T-cell (primary cell): ENCODE measurements around the gene NARS2. TPM values are rescaled to one million over a fixed set of nuclear protein-coding genes. Genes with fewer than 3 reads are reported as not detected.
A peak's percentile ranks its signal among the peaks of the same experiment; 100 is the strongest.

Experiments used
- ATAC-seq, 4 experiments: fragments of 200-7000 bp in 3 of 4; fragments of 150-1000 bp in 1 of 4; cut with Tn5 transposase; replicated peaks in 1 of 4; 1 replicate in 3 of 4; 2 replicates in 1 of 4; pipeline ENCODE4 v1.10.0; 2021; ENCODE audit warnings: moderate library complexity in 3 of 4, mild to moderate bottlenecking in 2 of 4, moderate number of reproducible peaks in 1 of 4
- CTCF ChIA-PET, 2 donors: fragments of 300-600 bp; sonication (Branson Sonifier 250); formaldehyde crosslinking; loops; one replicate each; lab custom pipeline; 2022; ENCODE audit warnings: antibody characterized with exemption in 2 of 2; lab: Charles Lee
- POLR2A ChIA-PET, 2 donors: fragments of 300-600 bp; sonication (Branson Sonifier 250); formaldehyde crosslinking; loops; one replicate each; lab custom pipeline; 2022; ENCODE audit warnings: antibody characterized with exemption in 2 of 2; lab: Charles Lee
- DNase-seq, 35 experiments: peaks; one replicate each; pipeline versions ENCODE4 v3.0.0 to v3.0.0-alpha.2; 2013 to 2023
- H3K27ac ChIP-seq: one replicate; pipeline ENCODE4 v1.5.1; 2013; ENCODE audit warnings: low read length
- H3K27me3 ChIP-seq, 2 experiments: replicated peaks in 1 of 2; 1 replicate in 1 of 2; 2 replicates in 1 of 2; pipeline versions ENCODE4 v1.6.1 to v1.7.0; 2013; ENCODE audit warnings: low read length in 1 of 2, mixed read lengths in 1 of 2; ENCODE audit not compliant: control insufficient read depth in 2 of 2, insufficient read depth in 2 of 2; ENCODE audit errors: extremely low read depth in 1 of 2
- H3K36me3 ChIP-seq, 2 donors: 1 replicate in 1 of 2; 2 replicates in 1 of 2; pipeline versions ENCODE4 v1.6.1 to v1.7.0; 2013; ENCODE audit warnings: low read length in 1 of 2; ENCODE audit not compliant: control insufficient read depth in 2 of 2, insufficient read depth in 1 of 2; ENCODE audit errors: extremely low read depth in 1 of 2
- H3K4me1 ChIP-seq, 2 experiments: 1 replicate in 1 of 2; 2 replicates in 1 of 2; pipeline versions ENCODE4 v1.6.1 to v1.7.0; 2013; ENCODE audit warnings: low read length in 2 of 2, mixed read lengths in 1 of 2; ENCODE audit not compliant: insufficient read depth in 2 of 2, control insufficient read depth in 1 of 2; ENCODE audit errors: extremely low read depth in 1 of 2
- H3K4me3 ChIP-seq, 2 donors: 1 replicate in 1 of 2; 2 replicates in 1 of 2; pipeline versions ENCODE4 v1.5.1 to v1.7.0; 2013; ENCODE audit warnings: mild to moderate bottlenecking in 2 of 2, low read length in 1 of 2, moderate library complexity in 1 of 2; ENCODE audit not compliant: control insufficient read depth in 1 of 2; ENCODE audit errors: extremely low read depth in 1 of 2
- H3K9me3 ChIP-seq: 2 replicates; pipeline ENCODE4 v1.7.0; 2013
- H3K27ac Mint-ChIP-seq, 2 donors: one replicate each; pipeline ENCODE4 v1.8.0; 2020 to 2021; ENCODE audit warnings: mild to moderate bottlenecking in 2 of 2, mixed read lengths in 2 of 2
- H3K27me3 Mint-ChIP-seq, 2 donors: one replicate each; pipeline ENCODE4 v1.8.0; 2021 to 2022; ENCODE audit warnings: mixed read lengths in 2 of 2
- H3K36me3 Mint-ChIP-seq: one replicate; pipeline ENCODE4 v1.8.0; 2021; ENCODE audit warnings: mixed read lengths
- H3K4me1 Mint-ChIP-seq, 3 donors: one replicate each; pipeline ENCODE4 v1.8.0; 2020 to 2022; ENCODE audit warnings: mixed read lengths in 3 of 3, mild to moderate bottlenecking in 1 of 3
- H3K4me3 Mint-ChIP-seq, 3 donors: one replicate each; pipeline ENCODE4 v1.8.0; 2020 to 2022; ENCODE audit warnings: mild to moderate bottlenecking in 3 of 3, mixed read lengths in 3 of 3, moderate library complexity in 3 of 3
- H3K9me3 Mint-ChIP-seq, 3 donors: one replicate each; pipeline ENCODE4 v1.8.0; 2020 to 2022; ENCODE audit warnings: mixed read lengths in 3 of 3
- WGBS: methylation state at CpG from one replicate; pipeline ENCODE4 v1.1.5; 2013; ENCODE audit warnings: missing lambda C conversion rate; ENCODE audit not compliant: insufficient coverage; 5-methylcytosine and 5-hydroxymethylcytosine counted together
- total RNA-seq, 35 experiments: library from RNA in 6 of 35; stranded (reverse) in 6 of 35; fragments of 120-200 nt in 1 of 35; gene quantifications; one replicate each; pipeline versions ENCODE4 v1.2.1 to v1.2.4 and lab custom pipeline; 2013 to 2026

The NARS2 gene
- total RNA-seq, 5 donors from 2014 or later (not counting 1 experiment from before 2014, with no cell fraction given): 12.1 to 17.6 (median 13.3) TPM

DNA sequence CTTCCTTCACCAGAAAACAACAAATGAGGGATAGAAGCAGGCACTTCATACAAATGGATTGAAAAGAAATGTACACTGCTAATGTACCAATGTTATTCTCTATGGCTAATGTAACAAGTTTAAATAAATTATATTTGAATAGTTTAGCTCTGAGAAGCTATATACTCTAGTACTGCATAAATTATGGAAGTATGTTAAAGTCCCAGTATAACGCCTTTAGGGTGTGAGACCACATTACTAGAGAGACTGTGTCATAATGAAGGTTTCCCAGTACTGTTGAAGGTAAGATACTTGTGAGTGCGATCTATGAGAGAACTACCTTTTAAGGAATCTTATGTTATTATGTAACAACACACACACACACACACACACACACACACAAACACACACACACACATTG is 117.2 kb downstream of the NARS2 start:
- no peaks in the 10 kb centered on the region for H3K27me3 ChIP-seq
- CTCF ChIA-PET: no interaction called here
- Mint-ChIP-seq H3K4me3 (no peak overlapping the region), H3K9me3 (no peaks in the 10 kb centered on the region), H3K27ac (no peak overlapping the region), H3K4me1 (peaks cover 9 to 12% (median 11%) of the 10 kb centered on the region in 3 donors), H3K36me3 (peaks cover 71% of the 10 kb centered on the region), H3K27me3 (no peaks in the 10 kb centered on the region)
- H3K4me3 ChIP-seq: no peak overlapping the region
- POLR2A ChIA-PET: no interaction called here
- H3K27ac ChIP-seq: no peak overlapping the region
- no peaks in the 10 kb centered on the region for H3K4me1 ChIP-seq
- DNase-seq: no peak
- ATAC-seq: no peak
- H3K9me3 ChIP-seq: no peaks in the 10 kb centered on the region
- peaks cover 0 to 3% of the 10 kb centered on the region in 2 donors for H3K36me3 ChIP-seq
- no CpG with 5 or more reads among the region's 2 CpGs for WGBS

DNA sequence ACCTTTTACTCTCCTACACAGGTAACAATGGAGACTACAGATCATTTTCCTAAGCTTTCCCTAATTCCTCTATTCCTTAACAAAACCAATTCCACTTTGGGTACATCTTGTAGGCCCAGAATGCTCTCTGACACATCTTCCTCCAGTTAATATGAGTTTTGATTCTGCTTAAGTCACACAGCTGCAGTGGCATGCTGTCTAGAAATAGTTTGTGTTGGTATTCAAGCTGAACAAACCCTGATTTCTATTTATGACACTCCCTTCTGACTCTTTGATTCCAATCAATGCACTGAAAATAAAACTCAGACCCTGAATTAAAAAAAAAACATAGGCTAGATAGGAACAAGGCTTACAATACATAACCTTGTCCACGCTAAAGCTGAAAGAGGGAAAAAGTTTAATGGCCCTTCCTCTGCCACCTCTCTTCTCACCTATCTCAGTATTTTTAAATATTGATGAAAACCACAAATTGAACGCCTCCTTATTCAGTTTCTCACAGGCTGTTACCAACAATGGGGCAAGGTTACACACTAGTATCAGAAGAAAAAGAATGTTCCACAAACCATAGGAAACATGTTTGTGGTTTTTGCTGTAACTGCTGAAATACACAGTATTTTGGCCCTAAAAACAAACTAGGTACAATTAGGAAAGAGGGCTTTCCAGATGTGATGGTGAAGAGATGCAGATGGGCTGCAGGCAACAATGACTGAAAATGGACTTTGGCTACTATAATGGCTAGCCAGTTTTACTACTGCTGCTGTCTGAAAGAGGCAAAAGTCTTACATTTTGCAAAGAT is 121.3 kb downstream of the NARS2 start:
- Histone ChIP-seq H3K36me3 (no peaks in the 10 kb centered on the region), H3K4me3 (no peak overlapping the region), H3K27me3 (no peaks in the 10 kb centered on the region), H3K4me1 (no peaks in the 10 kb centered on the region), H3K27ac (no peak overlapping the region), H3K9me3 (no peaks in the 10 kb centered on the region)
- ATAC-seq: no peak
- CTCF ChIA-PET: no interaction called here
- POLR2A ChIA-PET: no interaction called here
- DNase-seq: no peak
- H3K4me1 Mint-ChIP-seq: peaks cover 9 to 22% (median 11%) of the 10 kb centered on the region in 3 donors
- H3K4me3 Mint-ChIP-seq: no peak overlapping the region
- no CpG with 5 or more reads among the region's 2 CpGs for WGBS
- H3K27ac Mint-ChIP-seq: peak overlapping the region in 1 of 2 donors; percentile 74
- no peaks in the 10 kb centered on the region for H3K9me3 Mint-ChIP-seq
- peaks cover 53% of the 10 kb centered on the region for H3K36me3 Mint-ChIP-seq
- H3K27me3 Mint-ChIP-seq: no peaks in the 10 kb centered on the region

DNA sequence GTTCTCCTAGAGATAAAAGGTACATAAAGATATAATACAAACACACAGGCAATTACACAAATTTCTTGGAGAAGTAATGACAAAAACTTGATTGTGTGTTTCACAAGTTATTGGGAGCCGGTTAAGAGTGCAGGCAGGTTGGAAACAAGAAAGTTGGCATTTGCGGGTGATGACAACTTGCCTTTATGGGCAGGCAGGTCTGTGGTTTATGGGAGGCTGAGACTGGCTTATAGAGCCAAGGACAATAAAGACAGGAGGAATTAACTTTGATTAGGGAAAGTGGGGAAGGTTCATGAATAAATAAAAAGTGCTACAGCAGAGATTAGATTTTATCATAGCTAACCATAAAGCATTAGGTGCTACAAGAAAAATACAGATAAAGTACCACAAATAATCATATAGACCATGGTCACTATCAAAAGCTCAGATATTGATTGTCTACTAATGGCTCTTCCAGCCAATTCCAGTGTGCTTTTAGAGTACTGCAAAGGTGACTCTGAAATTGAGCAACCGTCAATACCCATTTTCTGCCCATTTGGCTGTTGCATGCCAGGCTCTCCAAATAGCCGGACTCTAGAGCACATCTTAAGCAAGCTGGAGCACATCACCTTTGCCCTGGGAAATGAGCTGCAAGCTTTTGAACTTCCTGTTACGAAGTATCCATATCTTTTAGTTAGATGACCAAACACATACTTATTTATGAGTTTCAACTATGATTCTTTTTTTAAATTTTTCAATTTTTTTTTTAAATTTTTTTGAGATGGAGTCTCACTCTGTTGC is 123.1 kb downstream of the NARS2 start:
- Mint-ChIP-seq H3K4me3 (no peak overlapping the region), H3K9me3 (no peaks in the 10 kb centered on the region), H3K27me3 (no peaks in the 10 kb centered on the region), H3K27ac (no peak overlapping the region), H3K4me1 (peaks cover 9 to 22% (median 11%) of the 10 kb centered on the region in 3 donors), H3K36me3 (peaks cover 40% of the 10 kb centered on the region)
- ChIA-PET CTCF (interaction anchor here in 1 of 2 donors (1.0 kb wide), 1 partner anchor 113 kb away, joined by 4 read pairs; no protein-coding TSS in a partner anchor), POLR2A (no interaction called here)
- Histone ChIP-seq H3K9me3 (no peaks in the 10 kb centered on the region), H3K4me1 (no peaks in the 10 kb centered on the region), H3K27me3 (no peaks in the 10 kb centered on the region), H3K27ac (no peak overlapping the region), H3K36me3 (no peaks in the 10 kb centered on the region), H3K4me3 (no peak overlapping the region)
- ATAC-seq: no peak
- no peak for DNase-seq
- WGBS: 100% methylated on average over 4 of the region's 5 CpGs

DNA sequence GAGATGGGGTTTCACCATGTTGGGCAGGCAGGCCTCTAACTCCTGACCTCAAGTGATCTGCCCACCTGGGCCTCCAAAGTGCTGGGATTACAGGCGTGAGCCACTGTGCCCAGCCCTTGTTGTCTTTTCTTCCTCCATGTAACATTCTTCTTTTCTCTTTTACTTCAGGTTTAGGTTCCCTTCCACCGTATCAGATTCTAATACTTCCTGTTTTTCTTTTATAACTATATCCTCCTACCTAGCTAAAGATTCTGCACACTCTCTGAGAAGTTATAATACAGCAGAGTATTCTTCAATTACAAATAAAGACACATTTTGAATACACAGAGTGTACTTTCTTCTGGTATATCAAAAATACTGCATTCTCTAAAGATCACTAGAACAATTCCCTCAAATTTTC is 123.8 kb downstream of the NARS2 start:
- Histone ChIP-seq H3K4me1 (no peaks in the 10 kb centered on the region), H3K9me3 (no peaks in the 10 kb centered on the region), H3K27ac (no peak overlapping the region), H3K4me3 (no peak overlapping the region), H3K36me3 (no peaks in the 10 kb centered on the region), H3K27me3 (no peaks in the 10 kb centered on the region)
- H3K27me3 Mint-ChIP-seq: no peaks in the 10 kb centered on the region
- peaks cover 9 to 22% (median 11%) of the 10 kb centered on the region in 3 donors for H3K4me1 Mint-ChIP-seq
- WGBS: 89% methylated on average over 1 of the region's 2 CpGs
- peaks cover 37% of the 10 kb centered on the region for H3K36me3 Mint-ChIP-seq
- ATAC-seq (no peak), DNase-seq (no peak)
- POLR2A ChIA-PET: no interaction called here
- H3K4me3 Mint-ChIP-seq: no peak overlapping the region
- CTCF ChIA-PET: no interaction called here
- H3K9me3 Mint-ChIP-seq: no peaks in the 10 kb centered on the region
- H3K27ac Mint-ChIP-seq: peak overlapping the region in 1 of 2 donors; percentile 70

DNA sequence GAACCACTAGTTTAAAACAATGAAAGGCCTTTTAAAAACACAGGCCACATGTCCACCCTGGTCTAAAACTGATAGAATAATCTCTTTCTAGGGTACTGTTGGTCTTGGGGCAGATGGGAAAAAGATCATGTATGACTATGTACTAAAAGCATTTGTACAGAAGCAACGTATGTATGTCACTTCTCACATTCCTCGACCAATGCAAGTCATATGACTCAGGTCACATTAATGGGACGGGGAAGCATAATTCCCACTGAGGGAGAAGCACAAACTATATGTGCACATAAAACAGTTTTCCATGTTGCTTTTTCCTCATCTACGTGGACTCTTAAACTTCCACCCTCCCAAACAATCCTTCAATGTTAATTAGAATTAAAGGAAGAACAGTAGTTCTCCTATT is 124.8 kb downstream of the NARS2 start:
- DNase-seq: no peak
- peaks cover 9 to 22% (median 11%) of the 10 kb centered on the region in 3 donors for H3K4me1 Mint-ChIP-seq
- 100% methylated on average over 2 of the region's 4 CpGs for WGBS
- no peaks in the 10 kb centered on the region for H3K36me3 ChIP-seq
- no peak overlapping the region for H3K4me3 ChIP-seq
- H3K27ac Mint-ChIP-seq: no peak overlapping the region
- ChIA-PET POLR2A (no interaction called here), CTCF (no interaction called here)
- no peaks in the 10 kb centered on the region for H3K27me3 Mint-ChIP-seq
- no peaks in the 10 kb centered on the region for H3K4me1 ChIP-seq
- no peaks in the 10 kb centered on the region for H3K9me3 ChIP-seq
- peaks cover 28% of the 10 kb centered on the region for H3K36me3 Mint-ChIP-seq
- H3K27me3 ChIP-seq: no peaks in the 10 kb centered on the region
- H3K27ac ChIP-seq: no peak overlapping the region
- no peak overlapping the region for H3K4me3 Mint-ChIP-seq
- no peaks in the 10 kb centered on the region for H3K9me3 Mint-ChIP-seq
- no peak for ATAC-seq

DNA sequence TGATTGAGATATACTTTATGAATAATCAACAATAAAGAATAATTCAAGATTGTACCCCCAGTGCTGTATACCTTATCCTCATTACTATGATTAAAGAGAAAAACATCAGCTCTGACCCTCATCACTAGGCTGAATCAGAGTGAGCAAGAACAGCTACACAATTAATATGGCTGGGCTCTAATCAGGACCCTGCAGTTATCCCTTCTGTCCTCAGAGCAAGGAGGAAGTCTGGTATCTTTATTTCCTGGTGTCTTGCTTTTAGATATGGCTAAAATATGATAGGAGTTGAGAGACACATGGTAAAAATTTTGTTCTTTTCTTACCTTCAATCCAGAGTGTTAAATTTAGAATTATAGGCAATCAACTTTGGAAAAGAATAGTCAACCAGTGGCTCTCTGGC is 128.5 kb downstream of the NARS2 start:
- Mint-ChIP-seq H3K27me3 (no peaks in the 10 kb centered on the region), H3K9me3 (no peaks in the 10 kb centered on the region), H3K4me1 (peaks cover 0 to 8% (median 0%) of the 10 kb centered on the region in 3 donors), H3K4me3 (no peak overlapping the region), H3K36me3 (peaks cover 27% of the 10 kb centered on the region), H3K27ac (no peak overlapping the region)
- Histone ChIP-seq H3K4me1 (no peaks in the 10 kb centered on the region), H3K9me3 (no peaks in the 10 kb centered on the region), H3K27ac (no peak overlapping the region), H3K36me3 (peaks cover 0 to 9% of the 10 kb centered on the region in 2 donors), H3K27me3 (no peaks in the 10 kb centered on the region), H3K4me3 (no peak overlapping the region)
- DNase-seq (no peak), ATAC-seq (no peak)
- ChIA-PET CTCF (no interaction called here), POLR2A (no interaction called here)
